A549 (cell line): ENCODE measurements around the gene TMEM198. TPM values are rescaled to one million over a fixed set of nuclear protein-coding genes. Genes with fewer than 3 reads are reported as not detected.

ENCODE experiments used
- ATAC-seq, 2 experiments: fragments of 200-7000 bp in 1 of 2; fragments of >200 bp in 1 of 2; cut with Nextera tagmentation in 1 of 2; cut with Tn5 transposase in 1 of 2; 3 replicates each; pipeline versions ENCODE4 v1.8.0 to v1.9.1; 2018 to 2020; ENCODE audit warnings: mild to moderate bottlenecking in 1 of 2, moderate library complexity in 1 of 2
- CTCF ChIA-PET: fragments of 300-600 bp; sonication (Branson Sonifier 250); formaldehyde crosslinking; extraction: SDS; loops from one replicate; lab custom pipeline; 2021; ENCODE audit warnings: antibody characterized with exemption, inconsistent platforms; lab: Yijun Ruan, JAX
- POLR2A ChIA-PET: fragments of 350-600 bp; formaldehyde crosslinking; extraction: SDS; loops from one replicate; lab custom pipeline; 2021; ENCODE audit warnings: antibody characterized with exemption, inconsistent platforms; lab: Yijun Ruan, JAX
- DNase-seq, 2 experiments: peaks; one replicate each; pipeline versions ENCODE4 v3.0.0 to v3.0.0-alpha.2; 2011 to 2016; ENCODE audit warnings: low read depth in 1 of 2, low spot score in 1 of 2
- FAIRE-seq: peaks from 2 replicates; lab custom pipeline; 2011; peaks lifted over from hg19 to GRCh38; lab: Jason Lieb, UNC
- H3K27ac ChIP-seq, 2 experiments: fragments of >200 bp; sonication (Bioruptor Twin); formaldehyde crosslinking; 3 replicates each; pipeline ENCODE4 v1.5.1; 2016 to 2017
- H3K4me1 ChIP-seq: fragments of >200 bp; sonication (Bioruptor Twin); formaldehyde crosslinking; 3 replicates; pipeline ENCODE4 v1.6.1; 2016
- H3K4me2 ChIP-seq: fragments of >200 bp; sonication (Bioruptor Twin); formaldehyde crosslinking; 3 replicates; pipeline ENCODE4 v1.6.1; 2016
- H3K4me3 ChIP-seq: fragments of >200 bp; sonication (Bioruptor Twin); formaldehyde crosslinking; 3 replicates; pipeline ENCODE4 v1.5.1; 2016
- H3K9me3 ChIP-seq: fragments of >200 bp; sonication (Bioruptor Twin); formaldehyde crosslinking; 3 replicates; pipeline ENCODE4 v1.6.1; 2016
- ATOH8 ChIP-seq: fragments of 250-450 bp; sonication (Bioruptor Pico); IDR thresholded peaks from 2 replicates; pipeline ENCODE4 v1.5.0; 2020; ENCODE audit warnings: low read depth, mild to moderate bottlenecking, moderate library complexity
- CBX8 ChIP-seq: fragments of 200-600 bp; sonication (generic); IDR thresholded peaks from 2 replicates; pipeline ENCODE4 v1.6.1; 2016
- CHD2 ChIP-seq: fragments of 150-350 bp; IDR thresholded peaks from 2 replicates; pipeline ENCODE4 v1.6.1; 2014; ENCODE audit warnings: low read length; ENCODE audit not compliant: partially characterized antibody
- CHD4 ChIP-seq: fragments of 200-600 bp; sonication (generic); IDR thresholded peaks from 2 replicates; pipeline ENCODE4 v1.6.1; 2016; ENCODE audit warnings: antibody characterized with exemption, mild to moderate bottlenecking, borderline replicate concordance
- E2F6 ChIP-seq: IDR thresholded peaks from 2 replicates; pipeline ENCODE4 v1.6.1; 2012; ENCODE audit warnings: low read depth, borderline replicate concordance
- EHMT2 ChIP-seq: fragments of 200-600 bp; sonication (generic); IDR thresholded peaks from 2 replicates; pipeline ENCODE4 v1.6.1; 2016; ENCODE audit warnings: antibody characterized with exemption, low read depth, mild to moderate bottlenecking, moderate library complexity
- GATA3 ChIP-seq: IDR thresholded peaks from 2 replicates; pipeline ENCODE4 v1.6.1; 2012; ENCODE audit warnings: borderline replicate concordance
- HMGXB4 ChIP-seq: fragments of 250-450 bp; sonication (Bioruptor Pico); IDR thresholded peaks from 2 replicates; pipeline ENCODE4 v1.5.0; 2021; ENCODE audit warnings: mild to moderate bottlenecking, moderate library complexity, borderline replicate concordance
- JUNB ChIP-seq: fragments of >200 bp; sonication (Bioruptor Twin); formaldehyde crosslinking; IDR thresholded peaks from 2 replicates; pipeline ENCODE4 v1.6.1; 2016
- KDM5A ChIP-seq: fragments of 200-600 bp; sonication (generic); IDR thresholded peaks from 2 replicates; pipeline ENCODE4 v1.6.1; 2016; ENCODE audit warnings: antibody characterized with exemption, mild to moderate bottlenecking
- MAZ ChIP-seq: fragments of 150-350 bp; IDR thresholded peaks from 2 replicates; pipeline ENCODE4 v1.6.1; 2014; ENCODE audit warnings: antibody characterized with exemption, low read depth, low read length, borderline replicate concordance
- PBX3 ChIP-seq: IDR thresholded peaks from 2 replicates; pipeline ENCODE4 v1.6.1; 2012
- POLR2A ChIP-seq: IDR thresholded peaks from 2 replicates; pipeline ENCODE4 v1.6.1; 2012; ENCODE audit warnings: mild to moderate bottlenecking, low read length
- RARB ChIP-seq: fragments of 250-450 bp; sonication (Bioruptor Pico); IDR thresholded peaks from 2 replicates; pipeline ENCODE4 v1.8.0; 2021; ENCODE audit warnings: mild to moderate bottlenecking, moderate library complexity
- RNF2 ChIP-seq: fragments of 200-600 bp; sonication (generic); IDR thresholded peaks from 2 replicates; pipeline ENCODE4 v1.6.1; 2016; ENCODE audit warnings: low read depth, mild to moderate bottlenecking, antibody characterized with exemption, moderate library complexity, borderline replicate concordance
- SMC3 ChIP-seq: fragments of >200 bp; sonication (Bioruptor Twin); formaldehyde crosslinking; IDR thresholded peaks from 3 replicates; pipeline ENCODE4 v1.6.1; 2018; ENCODE audit warnings: inconsistent platforms
- TFCP2L1 ChIP-seq: fragments of 250-450 bp; sonication (Bioruptor Pico); IDR thresholded peaks from 2 replicates; pipeline ENCODE4 v1.5.0; 2021; ENCODE audit warnings: mild to moderate bottlenecking
- TP53 ChIP-seq: fragments of 250-450 bp; sonication (Bioruptor Pico); IDR thresholded peaks from 2 replicates; pipeline ENCODE4 v1.5.0; 2021; ENCODE audit warnings: mild to moderate bottlenecking, moderate library complexity
- WGBS: methylation state at CpG from one replicate; pipeline ENCODE4 v1.1.6; 2017; ENCODE audit errors: missing lambda C conversion rate; 5-methylcytosine and 5-hydroxymethylcytosine counted together
- polyA plus RNA-seq, 4 experiments: library from polyadenylated mRNA; depleted of rRNA in 3 of 4; stranded (reverse); fragments of >200 nt; fragmentation: RNase III in 1 of 4; extraction: RNeasy Plus Mini Kit Qiagen cat#74134 plus additional on column Dnase treatment in 1 of 4; gene quantifications; 2 replicates in 3 of 4; 3 replicates in 1 of 4; pipeline ENCODE4 v1.2.3, GENCODE V29; 2011 to 2017

The TMEM198 gene
- polyA plus RNA-seq, 2 of the 4 experiments (the other 2 are of a cell fraction), result 0.31 to 0.37 TPM

GRCh38 chr2:219595256-219595655 lies 51.4 kb downstream of the TMEM198 start:
- CTCF ChIA-PET, result interaction anchor here (1.0 to 4.3 kb wide), 5 partner anchors 18 to 54 kb away, joined by 3 to 18 read pairs (median 4); partner anchors contain the start of gene OBSL1
- no peak overlapping the region for H3K4me2 ChIP-seq
- POLR2A ChIA-PET, result no interaction called here
- no peak overlapping the region for H3K27ac ChIP-seq
- ATAC-seq, result no peak
- no peak for TF ChIP-seq CHD2
- no peak for FAIRE-seq
- no peak overlapping the region for H3K4me3 ChIP-seq
- no peak for DNase-seq
- H3K4me1 ChIP-seq, result peaks cover 11% of the 10 kb centered on the region; the same call in 2 of the 3 replicates
- 67% methylated on average over 3 of the region's 3 CpGs for WGBS
- no peaks in the 10 kb centered on the region for H3K9me3 ChIP-seq

GRCh38 chr2:219596954-219597551 lies 53.2 kb downstream of the TMEM198 start:
- TF ChIP-seq CBX8, result no peak
- no peak for TF ChIP-seq TP53 (CRISPR knock-in tag)
- TF ChIP-seq JUNB, result no peak
- no peak for TF ChIP-seq MAZ
- no peak for TF ChIP-seq KDM5A
- TF ChIP-seq RARB (CRISPR knock-in tag), result no peak
- TF ChIP-seq CHD4, result no peak
- TF ChIP-seq HMGXB4, result no peak
- no peak for TF ChIP-seq POLR2A
- no peak for TF ChIP-seq E2F6
- no peak for TF ChIP-seq PBX3
- TF ChIP-seq ATOH8 (CRISPR knock-in tag), result no peak
- no peak for TF ChIP-seq EHMT2
- TF ChIP-seq RNF2, result no peak
- no peak for TF ChIP-seq SMC3
- TF ChIP-seq TFCP2L1 (CRISPR knock-in tag), result no peak
- TF ChIP-seq GATA3, result no peak
- FAIRE-seq (no peak), DNase-seq (peak in 1 of 2 experiments; percentile 21), ATAC-seq (peak; percentile 30 to 33; a peak in 5 of 6 replicates)
- Histone ChIP-seq H3K4me3 (peak overlapping the region; percentile 71), H3K27ac (peak overlapping the region; percentile 90 to 94), H3K4me2 (peak overlapping the region; percentile 95), H3K4me1 (peaks cover 11% of the 10 kb centered on the region; the same call in 2 of the 3 replicates), H3K9me3 (no peaks in the 10 kb centered on the region)
- CTCF ChIA-PET, result interaction anchor here (1.1 to 4.3 kb wide), 7 partner anchors 26 to 68 kb away, joined by 3 to 18 read pairs (median 3); partner anchors contain the start of genes CHPF, OBSL1 and TMEM198
- POLR2A ChIA-PET, result interaction anchor here (0.9 to 2.3 kb wide), 9 partner anchors 20 to 209 kb away, joined by 3 to 19 read pairs (median 4); partner anchors contain the start of genes CHPF, DNPEP, GMPPA and INHA
- 20% methylated on average over 19 of the region's 19 CpGs for WGBS
